GM19099 (cell line): Measurements from ENCODE around the gene KCTD3.

Experiments
- POLR2A ChIP-seq: IDR thresholded peaks from 3 replicates; pipeline ENCODE4 v1.6.1; 2011; ENCODE audit warnings: low read depth; ENCODE audit not compliant: insufficient read length; ENCODE audit errors: extremely low read depth

Gene KCTD3

DNA sequence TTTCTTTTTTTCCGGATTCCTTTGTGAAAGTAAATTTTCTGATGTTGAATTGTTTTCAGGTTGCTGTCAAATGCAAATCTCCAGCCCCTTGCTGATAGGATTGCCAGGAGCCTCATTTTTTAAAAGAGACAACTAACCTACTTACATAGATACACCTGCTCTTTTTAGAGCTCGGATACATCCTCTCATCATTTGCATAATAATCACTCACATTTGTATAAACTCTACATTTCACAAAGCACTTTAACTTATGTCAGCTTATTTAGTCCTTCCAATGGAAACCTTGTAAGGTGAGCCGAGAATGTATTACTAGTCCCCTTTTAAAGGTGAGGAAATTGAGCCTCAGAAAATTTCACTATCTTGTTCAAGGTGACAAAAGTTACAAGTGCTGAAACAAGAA is 84.8 kb downstream of the KCTD3 start:
- no peak for TF ChIP-seq POLR2A

- no peak for TF ChIP-seq POLR2A
These were observed 85.3 kb downstream of the KCTD3 start for GRCh38 chr1:215652371-215652770.

GRCh38 chr1:215657047-215657446 is 89.9 kb downstream of the KCTD3 start:
- no peak for TF ChIP-seq POLR2A

- no peak for TF ChIP-seq POLR2A
These were observed 93.2 kb downstream of the KCTD3 start for GRCh38 chr1:215660259-215660658.

DNA sequence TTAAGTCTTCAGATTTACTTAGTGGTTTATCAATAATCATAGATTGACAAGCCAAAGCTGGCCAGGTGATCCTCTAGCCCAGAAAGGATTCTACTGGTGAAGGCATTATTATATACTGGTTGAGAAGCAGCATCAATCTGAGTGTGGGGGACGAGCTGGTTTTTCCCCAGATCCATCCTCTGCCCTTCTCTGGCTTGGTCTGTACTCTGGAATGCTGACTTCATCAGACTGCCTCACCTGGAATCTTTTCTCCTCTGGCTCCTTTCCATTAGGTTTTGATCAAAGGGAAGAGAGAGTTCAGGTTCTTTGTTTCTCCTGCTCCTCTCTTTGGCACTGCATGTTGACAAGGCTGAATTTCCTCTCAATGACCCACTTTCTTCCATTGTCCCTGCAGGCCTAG is 93.9 kb downstream of the KCTD3 start:
- TF ChIP-seq POLR2A: no peak

GRCh38 chr1:215665215-215665614 is 98.1 kb downstream of the KCTD3 start:
- no peak for TF ChIP-seq POLR2A

- TF ChIP-seq POLR2A: no peak
These were observed 100.7 kb downstream of the KCTD3 start for GRCh38 chr1:215667761-215668160.

- TF ChIP-seq POLR2A: no peak
These were observed 102.8 kb downstream of the KCTD3 start for GRCh38 chr1:215669806-215670491.
